ENCODE measurements around the gene TMPRSS6.

DNA sequence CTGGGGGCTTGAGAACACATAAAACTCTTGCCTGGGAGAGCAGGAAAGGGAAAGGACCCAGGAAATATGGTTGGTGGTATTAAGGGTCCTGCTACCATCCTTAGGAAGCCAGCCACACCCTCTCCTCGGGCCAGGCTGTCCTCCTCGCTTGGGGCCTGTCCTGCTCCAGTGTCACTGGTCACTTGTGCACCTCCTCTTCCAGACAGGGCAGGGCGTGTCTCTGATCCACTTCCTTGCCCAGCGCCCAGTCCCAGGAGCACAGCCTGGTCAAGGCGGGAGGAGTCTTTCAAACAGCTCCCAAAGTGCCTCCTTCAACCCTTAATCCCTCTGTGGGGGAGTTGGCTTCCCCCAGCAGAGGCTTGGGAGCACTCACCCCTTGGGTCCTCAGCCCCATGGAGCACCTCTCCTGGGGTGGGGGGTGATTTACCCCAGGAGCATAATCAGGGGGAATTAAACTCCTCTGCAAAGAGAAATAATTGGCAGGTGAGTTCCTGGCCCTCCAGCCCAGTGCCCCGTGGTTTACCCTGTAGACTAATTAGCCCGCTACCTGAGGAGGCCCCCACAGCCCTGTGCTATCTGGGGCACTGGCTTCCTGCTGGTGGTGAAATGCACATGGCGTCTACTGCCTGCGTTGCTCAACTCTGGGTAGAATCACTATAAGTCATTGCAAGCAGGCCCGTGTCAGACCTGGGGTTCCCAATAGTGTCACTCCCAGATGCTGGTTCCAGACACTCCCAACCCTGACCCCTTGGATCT, 8.0 kb downstream of the TMPRSS6 start:
- TF ChIP-seq, protein P1, sequence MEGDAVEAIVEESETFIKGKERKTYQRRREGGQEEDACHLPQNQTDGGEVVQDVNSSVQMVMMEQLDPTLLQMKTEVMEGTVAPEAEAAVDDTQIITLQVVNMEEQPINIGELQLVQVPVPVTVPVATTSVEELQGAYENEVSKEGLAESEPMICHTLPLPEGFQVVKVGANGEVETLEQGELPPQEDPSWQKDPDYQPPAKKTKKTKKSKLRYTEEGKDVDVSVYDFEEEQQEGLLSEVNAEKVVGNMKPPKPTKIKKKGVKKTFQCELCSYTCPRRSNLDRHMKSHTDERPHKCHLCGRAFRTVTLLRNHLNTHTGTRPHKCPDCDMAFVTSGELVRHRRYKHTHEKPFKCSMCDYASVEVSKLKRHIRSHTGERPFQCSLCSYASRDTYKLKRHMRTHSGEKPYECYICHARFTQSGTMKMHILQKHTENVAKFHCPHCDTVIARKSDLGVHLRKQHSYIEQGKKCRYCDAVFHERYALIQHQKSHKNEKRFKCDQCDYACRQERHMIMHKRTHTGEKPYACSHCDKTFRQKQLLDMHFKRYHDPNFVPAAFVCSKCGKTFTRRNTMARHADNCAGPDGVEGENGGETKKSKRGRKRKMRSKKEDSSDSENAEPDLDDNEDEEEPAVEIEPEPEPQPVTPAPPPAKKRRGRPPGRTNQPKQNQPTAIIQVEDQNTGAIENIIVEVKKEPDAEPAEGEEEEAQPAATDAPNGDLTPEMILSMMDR (conservative IDR thresholded peaks at IDR 0.05; ENCODE audit: low read depth, low read length): no peak
- TF ChIP-seq EZH2phosphoT487 (IDR thresholded peaks at IDR 0.05; ENCODE audit: borderline replicate concordance, low read length): no peak
- no peak for TF ChIP-seq EZH2 (IDR thresholded peaks at IDR 0.05; ENCODE audit: low read length, unreplicated experiment)
